Right lung (tissue), 5 donors: Measurements from ENCODE around the gene SLC5A10. TPM values are rescaled to one million over a fixed set of nuclear protein-coding genes. Genes with fewer than 3 reads are reported as not detected.

Experiments used
- DNase-seq, 2 donors: peaks; one replicate each; pipeline ENCODE4 v3.0.0-alpha.2; 2013
- polyA plus RNA-seq, 5 donors: library from polyadenylated mRNA; unstranded; fragments of 120-200 nt; gene quantifications; one replicate each; pipeline versions ENCODE4 v1.2.1 to v1.2.3, GENCODE V29; 2013; ENCODE audit warnings: inconsistent platforms in 1 of 5, low replicate concordance in 1 of 5; ENCODE audit not compliant: insufficient read length in 5 of 5, insufficient read depth in 1 of 5

The SLC5A10 gene
- polyA plus RNA-seq, 5 donors, result 0.26 to 0.81 (median 0.59) TPM

- no peak for DNase-seq
Observed at GRCh38 chr17:18964018-18964351, 12.0 kb downstream of the SLC5A10 start.

- no peak for DNase-seq
Observed at GRCh38 chr17:18964550-18964949, 12.6 kb downstream of the SLC5A10 start.

DNA sequence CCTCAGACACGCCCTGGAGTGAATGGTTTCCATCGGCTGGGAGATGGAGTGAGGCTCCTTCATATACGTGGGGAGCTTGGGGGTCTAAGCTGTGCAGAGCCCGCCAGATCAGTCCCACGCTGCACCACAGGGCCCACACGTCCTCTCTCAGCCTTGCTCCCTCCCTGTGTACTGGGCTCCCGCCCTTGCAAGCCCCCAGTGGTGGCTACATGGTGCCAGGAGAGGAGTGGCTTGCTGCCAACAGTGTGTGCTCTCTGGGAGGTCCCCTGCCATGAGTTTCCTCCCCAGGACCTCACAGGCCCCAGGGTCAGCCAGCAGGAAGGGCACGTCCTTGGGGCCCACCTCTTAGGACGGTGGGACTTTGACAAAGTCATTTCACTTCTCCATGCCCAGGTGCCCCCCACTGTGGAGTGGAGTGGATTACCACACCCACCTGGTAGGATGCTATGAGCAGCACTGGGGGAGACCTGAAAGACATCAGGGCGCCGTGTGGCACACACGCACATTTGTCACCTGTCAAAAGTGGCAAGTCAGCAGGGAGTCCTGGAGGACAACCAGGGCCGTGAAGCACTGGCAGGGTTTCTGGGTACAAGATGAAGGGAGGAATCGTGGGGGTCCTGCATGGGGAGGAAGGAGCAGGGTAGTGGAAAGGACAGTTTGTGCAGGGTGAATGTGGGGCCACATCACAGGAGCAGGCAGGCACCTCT is 13.7 kb downstream of the SLC5A10 start:
- DNase-seq, result no peak

GRCh38 chr17:18966831-18967624 is 15.1 kb downstream of the SLC5A10 start:
- peak in 1 of 2 donors; percentile 20 for DNase-seq

DNA sequence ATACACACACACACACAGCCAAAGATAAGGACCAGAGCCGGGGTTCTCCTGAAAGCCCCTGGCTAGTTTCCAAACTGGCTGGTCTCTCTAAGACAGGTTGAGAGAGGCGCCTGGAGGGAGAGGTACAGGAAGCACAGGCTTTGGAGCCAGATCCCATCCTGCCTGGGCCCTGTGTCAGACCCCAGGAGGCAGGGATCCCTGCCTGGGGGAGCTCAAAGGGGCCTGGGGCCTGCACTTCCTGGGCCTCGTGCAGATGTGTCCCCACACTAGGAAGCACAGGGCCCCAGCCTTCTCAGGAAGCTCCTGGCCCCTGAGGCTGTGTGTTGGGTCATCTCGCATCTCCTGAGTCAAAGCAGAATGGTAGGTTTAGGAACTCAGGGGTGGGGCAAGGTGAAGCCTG is 16.0 kb downstream of the SLC5A10 start:
- peak in 1 of 2 donors; percentile 15 for DNase-seq

DNA sequence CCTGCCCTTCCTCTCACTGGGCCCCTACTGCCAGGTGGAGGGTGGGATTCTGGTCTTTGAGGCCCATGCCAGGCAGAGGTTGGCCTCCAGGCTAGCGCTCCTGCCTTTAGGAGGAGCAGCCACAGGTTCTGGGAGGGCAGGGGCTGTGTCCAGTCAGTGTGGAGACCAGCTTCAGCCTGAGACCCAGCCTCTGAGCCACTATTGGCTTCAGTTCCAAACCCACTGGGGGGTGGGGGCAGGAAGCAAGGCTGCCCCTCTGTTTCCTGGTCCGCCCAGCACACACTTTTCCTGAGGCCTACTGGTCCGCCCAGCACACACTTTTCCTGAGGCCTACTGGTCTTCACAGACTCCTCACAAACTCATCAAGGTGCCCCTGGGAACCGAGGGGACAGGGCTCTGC is 16.4 kb downstream of the SLC5A10 start:
- no peak for DNase-seq

DNA sequence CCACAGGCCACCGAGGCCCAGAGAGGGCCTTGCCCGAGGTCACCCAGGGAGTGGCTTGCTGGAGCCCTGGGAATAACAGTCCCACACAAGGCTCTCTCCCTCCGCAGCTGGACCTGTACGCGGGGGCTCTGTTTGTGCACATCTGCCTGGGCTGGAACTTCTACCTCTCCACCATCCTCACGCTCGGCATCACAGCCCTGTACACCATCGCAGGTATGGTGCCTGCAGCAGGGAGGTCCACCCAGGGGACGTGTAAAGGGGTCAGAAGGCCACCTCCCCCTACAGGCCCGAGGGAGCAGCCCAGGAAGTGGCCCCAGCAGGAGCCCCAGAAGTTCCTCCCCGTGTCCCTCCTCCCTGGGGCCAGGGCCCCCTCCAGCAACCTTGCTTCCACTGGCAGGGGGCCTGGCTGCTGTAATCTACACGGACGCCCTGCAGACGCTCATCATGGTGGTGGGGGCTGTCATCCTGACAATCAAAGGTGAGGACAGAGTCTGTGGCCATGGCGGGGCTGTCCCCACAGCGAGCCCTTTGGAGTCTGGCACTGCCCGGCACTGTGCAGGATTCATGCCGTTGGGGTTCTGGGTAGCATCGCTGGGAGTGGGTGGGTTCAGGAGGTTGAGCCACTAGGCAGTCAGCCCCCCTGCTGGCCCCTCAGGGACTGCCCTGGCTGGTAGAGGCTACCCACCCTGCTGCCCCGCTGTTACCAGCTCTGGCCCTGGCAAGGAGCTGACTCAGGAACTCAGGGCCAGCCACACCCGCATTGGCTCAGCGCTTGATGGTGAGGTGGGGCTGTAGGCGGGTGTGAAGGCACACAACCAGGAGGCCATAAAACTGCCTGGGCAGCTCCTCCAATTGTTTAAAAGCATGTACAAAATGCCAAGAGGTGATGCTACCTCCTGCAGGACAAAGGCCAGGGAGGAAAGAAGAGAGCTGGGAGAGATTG is 17.3 kb downstream of the SLC5A10 start:
- no peak for DNase-seq

DNA sequence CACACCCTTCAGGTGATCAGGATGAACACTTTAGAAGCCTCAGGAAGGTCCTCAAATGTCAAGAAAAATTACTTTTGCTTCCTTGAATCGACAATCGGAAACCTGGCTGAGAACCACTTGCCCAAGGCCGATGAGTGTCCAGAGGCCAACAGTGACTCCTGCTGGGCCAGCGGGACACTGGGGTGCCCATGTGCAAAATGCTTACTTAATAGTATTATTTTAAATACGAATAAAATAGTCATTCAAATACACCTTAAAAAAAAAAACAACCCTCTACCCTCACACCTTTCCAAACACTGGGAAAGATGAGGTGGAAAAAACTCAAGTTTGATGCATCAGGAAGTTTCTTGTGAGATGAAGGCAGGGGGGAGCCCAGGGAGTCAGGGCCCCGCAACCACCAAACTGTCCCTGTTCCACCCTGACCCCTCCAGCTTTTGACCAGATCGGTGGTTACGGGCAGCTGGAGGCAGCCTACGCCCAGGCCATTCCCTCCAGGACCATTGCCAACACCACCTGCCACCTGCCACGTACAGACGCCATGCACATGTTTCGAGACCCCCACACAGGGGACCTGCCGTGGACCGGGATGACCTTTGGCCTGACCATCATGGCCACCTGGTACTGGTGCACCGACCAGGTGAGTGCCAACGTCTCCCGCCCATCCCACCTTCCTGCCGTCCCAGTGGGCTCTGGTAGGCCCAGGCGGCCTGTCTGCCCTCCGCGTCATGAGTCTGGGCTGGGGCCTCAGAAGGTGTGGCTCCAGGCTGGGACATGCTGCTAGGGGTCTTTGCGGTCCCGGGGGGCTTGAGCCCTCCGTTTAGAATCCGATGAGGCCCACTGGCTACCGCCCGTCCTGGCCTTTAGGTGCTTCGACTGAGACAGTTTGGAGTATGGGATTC is 18.9 kb downstream of the SLC5A10 start:
- no peak for DNase-seq

- no peak for DNase-seq
Observed at GRCh38 chr17:18971801-18972200, 19.8 kb downstream of the SLC5A10 start.

- no peak for DNase-seq
Observed at GRCh38 chr17:18974407-18975149, 22.6 kb downstream of the SLC5A10 start.

DNA sequence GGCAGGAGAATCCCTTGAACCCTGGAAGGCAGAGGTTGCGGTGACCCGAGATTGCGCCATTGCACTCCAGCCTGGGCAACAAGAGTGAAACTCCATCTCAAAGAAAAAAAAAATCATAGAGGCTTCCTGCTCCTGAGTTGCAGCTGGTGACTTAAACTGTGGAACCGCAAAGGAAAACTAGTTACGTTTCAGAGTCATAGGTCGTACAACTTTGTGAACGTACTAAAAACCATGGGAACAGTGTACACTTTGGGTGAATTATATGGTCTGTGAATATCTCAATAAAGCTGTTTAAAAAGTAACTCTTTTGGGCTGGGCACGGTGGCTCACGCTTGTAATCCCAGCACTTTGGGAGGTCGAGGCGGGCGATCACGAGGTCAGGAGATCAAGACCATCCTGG is 23.6 kb downstream of the SLC5A10 start:
- DNase-seq, result no peak

- no peak for DNase-seq
Observed at GRCh38 chr17:18976201-18976600, 24.2 kb downstream of the SLC5A10 start.

DNA sequence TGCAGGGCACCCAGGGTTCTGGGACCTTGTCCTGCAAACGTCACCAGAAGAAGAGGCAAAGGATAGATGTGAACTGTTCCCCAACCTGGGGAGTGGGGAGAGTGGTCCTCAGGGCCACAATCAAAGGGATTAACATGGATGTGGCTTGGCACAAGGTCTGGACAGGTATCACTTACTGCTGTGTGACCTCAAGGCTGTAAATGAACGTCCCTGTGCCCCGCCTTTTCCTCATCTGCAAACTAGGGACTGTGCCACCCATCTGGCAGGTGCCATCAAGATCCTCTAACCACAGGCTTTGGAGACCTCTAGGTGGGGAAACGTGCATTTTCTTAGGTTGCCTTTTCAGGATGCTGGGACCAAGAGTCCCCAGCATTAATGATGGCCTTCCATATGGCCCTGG is 25.1 kb downstream of the SLC5A10 start:
- DNase-seq, result no peak

GRCh38 chr17:18977646-18978045 is 25.7 kb downstream of the SLC5A10 start:
- no peak for DNase-seq

DNA sequence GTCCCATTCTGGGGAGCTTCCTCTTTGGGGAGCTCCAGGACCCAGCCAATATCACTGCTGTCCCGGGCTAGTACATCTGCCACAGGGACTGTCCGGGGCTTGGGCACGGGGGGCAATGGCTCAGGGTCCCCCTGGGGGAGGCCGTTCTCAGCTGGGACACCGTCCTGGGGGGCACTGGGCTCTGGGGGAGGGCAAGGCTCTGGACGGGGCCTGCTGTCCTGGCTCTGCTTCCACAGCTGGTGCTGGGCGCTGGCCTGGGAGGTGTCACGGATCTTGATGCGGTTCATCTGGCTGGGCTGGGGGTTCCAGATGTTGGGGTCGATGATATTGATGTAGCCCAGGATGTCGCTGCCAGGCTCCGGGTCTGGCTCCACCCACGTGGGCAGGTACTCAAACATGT is 26.1 kb downstream of the SLC5A10 start:
- no peak for DNase-seq

GRCh38 chr17:18978655-18979054 is 26.7 kb downstream of the SLC5A10 start:
- no peak for DNase-seq

DNA sequence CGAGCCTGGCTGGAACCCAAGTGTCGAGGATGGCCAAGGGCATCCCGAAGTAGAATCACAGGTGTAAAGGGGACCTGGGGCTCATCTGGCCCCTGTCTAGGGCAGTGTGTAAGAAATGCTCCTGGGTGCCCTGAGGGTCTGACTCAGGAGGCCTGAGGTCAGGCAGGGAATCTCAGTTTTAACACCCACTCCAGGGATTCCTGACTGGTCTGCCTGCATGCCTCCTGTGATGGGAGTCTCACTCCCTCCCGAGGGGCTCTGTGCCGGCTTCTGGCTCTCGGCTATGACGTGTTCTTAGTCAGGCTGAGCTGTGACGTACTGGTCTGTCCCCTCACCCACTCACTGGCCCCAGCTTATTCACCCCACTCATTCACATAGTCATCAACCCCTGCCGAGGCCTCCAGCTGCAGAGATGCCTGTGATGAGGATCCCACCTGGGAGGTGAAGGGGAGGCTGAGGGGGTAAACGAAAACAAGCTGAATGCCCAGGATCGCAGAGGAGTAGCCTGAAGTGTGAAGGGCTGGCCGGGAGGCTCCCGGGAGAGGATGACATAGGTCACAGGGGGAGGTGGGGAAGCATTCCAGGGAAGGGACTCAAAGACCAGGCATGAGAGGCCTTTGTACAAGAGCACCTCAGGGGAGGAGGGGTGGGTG is 28.8 kb downstream of the SLC5A10 start:
- DNase-seq, result no peak

- no peak for DNase-seq
Observed at GRCh38 chr17:18981335-18981641, 29.3 kb downstream of the SLC5A10 start.

DNA sequence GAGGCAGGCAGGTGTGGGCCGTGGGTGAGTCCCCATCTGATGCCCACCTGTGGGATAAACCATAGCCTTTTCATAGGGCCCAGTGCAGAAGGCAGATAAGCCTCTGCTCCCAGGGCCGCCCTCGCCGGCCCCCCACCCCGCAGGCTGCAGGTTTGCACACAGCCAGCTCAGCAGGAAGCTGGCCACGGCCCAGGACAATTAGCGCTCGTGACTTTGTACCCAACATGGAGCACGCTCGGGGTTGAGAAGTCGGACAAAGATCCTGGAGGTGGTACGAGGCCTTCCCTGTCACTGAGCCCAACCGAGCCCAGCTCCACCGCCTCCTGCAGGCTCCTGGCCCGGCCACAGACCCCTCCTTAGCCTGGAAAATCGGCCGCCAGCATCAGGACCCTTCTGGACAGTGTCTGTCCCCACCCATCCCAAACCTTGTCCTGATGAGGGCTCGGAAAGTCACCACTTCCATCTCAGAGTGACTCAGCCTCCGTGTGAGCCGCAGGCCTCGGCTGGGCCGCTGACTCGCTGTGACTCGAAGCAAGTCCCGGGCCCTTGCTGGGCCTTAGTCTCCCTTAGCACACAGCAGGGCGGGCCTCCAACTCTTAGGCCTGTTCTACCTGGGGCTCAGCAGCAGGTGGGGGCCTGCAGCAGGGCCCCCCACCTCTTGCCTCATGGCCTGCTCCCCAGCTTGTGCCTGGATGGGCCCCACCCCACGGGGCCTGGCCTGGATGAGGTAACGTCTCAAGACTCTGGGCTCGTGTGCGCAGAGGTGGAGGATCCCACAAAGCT is 29.9 kb downstream of the SLC5A10 start:
- DNase-seq, result peak in 1 of 2 donors; percentile 22
